NCI-H446 treated with DMSO at 0.1 percent for 48 hours (cell line): Measurements from ENCODE around the gene STH.

Experiments used
- DNase-seq: peaks from one replicate; lab custom pipeline; 2025; lab: John Stamatoyannopoulos, UW

The STH gene

GRCh38 chr17:46027976-46028325 is 28.9 kb downstream of the STH start:
- DNase-seq, result no peak

- DNase-seq, result no peak
Measured at GRCh38 chr17:46028374-46028773, 29.3 kb downstream of the STH start.

- no peak for DNase-seq
Measured at GRCh38 chr17:46028981-46029565, 30.0 kb downstream of the STH start.

DNA sequence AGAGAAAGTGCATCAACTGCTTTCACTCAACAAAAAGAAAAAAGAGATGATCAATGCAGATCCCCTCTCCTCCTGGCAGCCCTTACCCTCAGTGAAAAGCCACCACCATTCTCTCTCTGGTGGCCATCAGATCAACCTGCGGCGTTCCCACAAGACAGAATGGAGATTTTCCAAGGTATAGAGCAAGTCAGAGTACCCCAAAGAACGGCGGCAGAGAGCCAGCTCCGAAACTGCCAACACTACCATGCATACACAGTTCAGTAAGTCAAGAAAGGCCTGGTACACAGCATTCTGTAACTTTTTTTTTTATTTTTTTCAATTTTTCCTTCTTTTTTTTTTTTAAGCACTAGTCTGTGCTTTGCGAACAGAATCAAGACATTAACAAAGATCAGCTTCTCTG is 30.6 kb downstream of the STH start:
- no peak for DNase-seq

DNA sequence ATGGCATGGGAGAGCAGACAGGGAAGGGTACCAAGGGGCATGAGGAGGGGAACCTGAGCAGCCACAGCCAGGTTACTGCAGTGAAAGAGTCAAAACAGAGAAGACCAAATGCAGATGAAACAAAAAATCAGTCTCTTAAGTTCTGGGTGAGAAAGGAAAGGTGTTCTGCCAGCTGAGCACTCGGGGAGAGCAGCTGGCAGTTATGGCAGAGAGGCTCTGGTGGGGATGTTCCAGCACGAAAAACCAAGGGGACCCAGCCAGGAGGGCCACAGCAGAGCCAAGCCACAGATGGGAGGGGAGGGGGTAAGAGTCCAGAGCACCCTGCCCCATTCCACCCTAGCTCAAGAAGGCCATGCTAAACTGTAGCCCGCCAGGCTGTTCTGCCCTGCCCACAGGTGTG is 31.7 kb downstream of the STH start:
- no peak for DNase-seq

GRCh38 chr17:46031440-46031839 is 32.4 kb downstream of the STH start:
- DNase-seq, result no peak

- no peak for DNase-seq
Measured at GRCh38 chr17:46031920-46032319, 32.9 kb downstream of the STH start.

GRCh38 chr17:46032909-46033308 is 33.9 kb downstream of the STH start:
- DNase-seq, result no peak

DNA sequence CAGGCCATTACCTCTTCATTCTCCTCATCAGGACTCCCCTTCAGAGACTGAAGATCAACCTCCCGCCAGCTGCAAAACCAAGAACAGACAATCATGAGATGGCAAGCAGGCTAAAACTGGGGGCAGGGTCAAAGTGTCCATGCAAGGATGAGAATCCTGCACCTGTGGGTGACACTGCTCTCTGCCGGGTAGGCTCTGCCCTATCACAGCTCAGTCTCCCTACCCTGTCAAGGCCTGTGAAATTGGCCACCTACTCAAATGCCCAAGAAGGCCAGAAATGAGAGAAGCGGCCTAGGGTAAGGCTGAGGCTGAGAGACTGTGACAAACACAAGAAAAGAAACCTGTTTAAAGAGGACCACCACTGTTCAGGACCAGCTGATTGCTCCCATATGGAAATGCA is 34.3 kb downstream of the STH start:
- no peak for DNase-seq

DNA sequence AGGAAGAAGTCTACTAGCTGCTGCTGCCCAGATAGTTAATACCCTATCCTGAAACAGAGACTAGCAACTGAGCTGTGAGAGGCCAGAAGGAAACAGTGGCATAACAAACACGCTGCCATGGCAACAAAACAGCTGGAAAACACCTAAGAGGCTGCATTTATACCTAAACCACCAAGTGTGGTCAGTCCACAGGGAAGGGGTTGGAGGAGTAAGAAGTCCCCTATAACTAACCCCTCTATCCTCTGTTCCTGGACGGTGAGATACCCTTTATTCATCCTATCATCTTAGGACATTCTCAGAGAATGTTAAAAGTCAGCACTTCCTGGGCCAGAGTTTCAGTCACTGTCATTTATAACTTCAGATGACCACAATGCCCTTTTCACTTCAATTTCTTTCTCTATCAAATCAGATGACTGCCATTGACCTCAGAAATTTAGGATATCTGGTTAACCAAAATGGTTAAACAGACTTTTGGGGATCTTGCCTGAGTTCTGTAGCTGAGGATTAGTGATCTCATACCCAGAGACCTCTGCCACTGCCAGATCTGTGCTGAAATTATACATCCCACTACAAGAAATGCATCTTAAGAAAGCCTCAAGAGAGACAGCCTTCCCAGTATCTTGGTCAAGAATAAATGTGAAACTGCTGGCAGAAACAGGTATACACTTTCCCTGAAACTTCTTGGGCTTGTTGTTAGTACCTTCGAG is 36.2 kb downstream of the STH start:
- DNase-seq, result no peak

GRCh38 chr17:46036491-46036890 is 37.4 kb downstream of the STH start:
- no peak for DNase-seq

DNA sequence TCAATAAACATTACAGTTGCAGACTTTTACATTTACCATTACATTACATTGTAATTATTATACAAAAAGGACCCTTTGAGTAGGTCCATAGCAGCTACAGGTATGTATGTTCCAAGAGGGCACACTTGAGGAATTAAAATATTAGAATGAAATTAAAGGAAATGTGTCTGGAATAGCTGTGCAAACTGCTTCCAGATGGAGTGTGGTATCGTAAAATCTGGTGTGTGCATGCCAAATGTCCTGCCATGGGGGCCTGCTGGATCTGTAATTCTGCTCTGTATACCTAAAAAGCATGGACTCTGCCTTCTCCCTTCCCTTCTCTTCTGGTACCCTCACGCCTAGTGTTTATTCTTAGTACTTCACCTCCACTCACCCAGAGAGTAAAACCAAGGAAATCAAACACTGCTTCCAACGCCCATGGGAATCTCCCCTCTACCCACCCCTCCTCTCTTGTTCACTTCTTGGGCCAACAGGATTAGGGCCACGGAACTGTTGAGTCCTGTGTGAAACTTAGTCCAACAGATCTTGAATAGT is 38.7 kb downstream of the STH start:
- no peak for DNase-seq

DNA sequence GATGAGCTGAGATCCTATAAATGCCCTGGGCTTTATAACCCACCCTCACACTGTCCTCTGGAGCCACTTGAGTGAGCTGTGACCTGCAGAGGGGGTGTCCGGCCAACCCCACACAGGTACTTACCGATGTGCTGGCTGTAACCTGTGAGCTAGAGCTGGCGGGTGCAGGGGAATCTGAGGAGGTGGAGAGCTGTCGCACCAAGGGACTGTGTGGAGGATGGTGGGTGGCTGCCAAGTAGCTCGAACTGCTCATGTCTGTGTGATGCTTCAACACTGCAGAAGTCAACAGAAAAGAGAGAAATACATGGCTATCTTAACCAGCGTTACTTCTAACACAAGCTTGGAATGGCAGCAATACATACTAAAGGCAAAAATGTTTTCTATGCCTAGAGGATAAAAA is 39.4 kb downstream of the STH start:
- no peak for DNase-seq

- no peak for DNase-seq
Measured at GRCh38 chr17:46038937-46039336, 39.9 kb downstream of the STH start.

DNA sequence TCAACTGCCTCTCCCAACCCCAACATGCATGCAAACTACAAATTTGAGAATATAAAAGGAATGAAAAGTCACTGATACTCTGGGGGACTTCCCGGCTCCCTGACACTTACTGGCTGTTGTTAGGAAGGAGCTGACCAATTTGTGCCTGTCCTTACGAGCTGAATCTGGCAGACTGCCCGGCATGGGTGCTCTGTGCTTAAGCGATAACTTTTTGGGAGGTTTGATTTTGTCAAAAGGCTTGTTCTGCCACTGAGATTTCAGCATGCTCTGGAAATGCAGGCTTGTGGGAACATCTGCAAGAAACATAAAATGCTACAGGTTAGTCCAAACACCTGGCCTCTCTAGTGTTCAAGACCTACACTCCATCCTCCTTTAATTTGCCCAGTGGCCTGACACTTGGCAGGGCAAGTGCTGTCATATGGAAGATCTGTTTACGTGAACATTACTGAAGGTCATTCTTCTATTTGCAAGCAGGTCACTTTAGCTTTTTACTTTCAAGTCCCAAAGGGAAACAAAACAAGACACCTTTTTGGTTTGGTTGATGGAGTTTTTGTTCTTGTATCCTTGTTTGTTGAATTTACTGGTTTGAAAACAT is 40.6 kb downstream of the STH start:
- DNase-seq, result no peak

DNA sequence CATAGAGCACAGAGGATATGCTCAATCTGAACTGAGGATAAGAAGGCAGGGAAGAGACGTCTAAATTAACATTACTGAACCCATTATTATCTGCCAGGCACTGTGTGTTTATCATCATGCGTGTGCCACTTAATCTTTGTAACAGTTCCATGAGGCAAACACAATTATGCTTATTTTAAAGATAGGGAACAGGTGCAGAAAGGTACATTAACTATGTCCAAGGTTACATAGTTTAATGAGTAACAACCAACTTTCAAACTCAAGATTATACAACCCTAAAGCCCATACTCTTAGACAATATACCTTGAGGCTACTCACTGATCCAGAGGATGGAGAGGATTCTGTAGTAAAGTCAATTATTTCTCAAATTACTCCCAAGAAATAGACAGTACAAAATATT is 43.2 kb downstream of the STH start:
- no peak for DNase-seq

- DNase-seq, result no peak
Measured at GRCh38 chr17:46042925-46043324, 43.9 kb downstream of the STH start.

DNA sequence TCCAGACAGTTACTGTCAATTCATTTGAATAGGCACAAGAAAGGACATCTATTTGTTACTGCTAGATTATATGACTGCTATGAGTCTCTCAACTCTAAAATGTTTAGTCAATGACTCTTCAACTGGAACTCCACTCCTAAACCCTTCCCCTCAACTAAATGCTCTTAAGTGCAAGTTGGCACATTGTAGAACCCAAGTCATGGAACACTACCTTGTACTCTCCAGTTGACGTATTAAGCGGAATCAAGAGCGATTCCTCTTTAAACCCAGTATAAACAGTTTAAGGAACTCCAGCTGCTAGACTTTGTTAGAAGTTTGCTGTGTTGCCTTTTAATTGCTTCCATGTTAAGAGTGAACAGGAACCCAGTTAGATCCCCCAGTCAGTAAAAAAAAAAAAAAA is 44.6 kb downstream of the STH start:
- DNase-seq, result no peak

GRCh38 chr17:46044286-46044928 is 45.4 kb downstream of the STH start:
- DNase-seq, result peak; percentile 63

GRCh38 chr17:46044989-46045388 is 45.9 kb downstream of the STH start:
- no peak for DNase-seq

DNA sequence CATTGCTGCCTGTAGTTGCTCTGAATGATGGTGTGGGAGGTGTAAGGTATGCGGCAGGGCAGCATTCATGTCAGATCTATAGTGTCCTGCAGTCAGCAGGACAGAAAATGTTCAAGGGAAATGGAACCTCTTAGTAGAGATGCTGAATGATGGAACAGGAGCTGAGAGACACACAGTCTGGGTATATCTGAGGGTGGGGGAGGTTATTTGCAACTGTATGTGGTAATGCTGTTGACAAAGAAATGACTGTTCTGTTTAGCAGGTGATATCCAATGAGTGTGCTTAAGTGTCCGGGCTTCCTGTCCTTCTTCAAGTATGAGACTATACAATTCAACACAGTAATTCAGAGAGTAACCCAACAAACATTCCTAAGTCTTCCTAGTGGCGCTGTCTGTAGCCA is 46.6 kb downstream of the STH start:
- DNase-seq, result no peak

GRCh38 chr17:46046957-46047356 is 47.9 kb downstream of the STH start:
- DNase-seq, result no peak

GRCh38 chr17:46047398-46047797 is 48.3 kb downstream of the STH start:
- DNase-seq, result no peak
